Upper lobe of left lung (tissue), 6 donors: ENCODE results near the gene AJAP1. TPM values are rescaled to one million over a fixed set of nuclear protein-coding genes. Genes with fewer than 3 reads are reported as not detected.

Experiments
- ATAC-seq, 2 donors: fragments of 200-7000 bp; cut with Tn5 transposase; one replicate each; pipeline ENCODE4 v1.9.1; 2022; ENCODE audit warnings: mild to moderate bottlenecking in 2 of 2, moderate library complexity in 2 of 2; ENCODE audit not compliant: low FRiP score in 2 of 2
- DNase-seq, 2 donors: peaks; one replicate each; pipeline ENCODE4 v3.0.0-alpha.2; 2019 to 2020
- H3K27ac ChIP-seq, 4 donors: fragments of 200-600 bp; sonication (generic); one replicate each; pipeline ENCODE4 v1.5.1; 2016 to 2019
- H3K27me3 ChIP-seq, 4 donors: fragments of 200-600 bp; sonication (generic); one replicate each; pipeline ENCODE4 v1.5.1; 2017 to 2019
- H3K36me3 ChIP-seq, 4 donors: fragments of 200-600 bp; sonication (generic); one replicate each; pipeline ENCODE4 v1.5.1; 2016 to 2019
- H3K4me1 ChIP-seq, 4 donors: fragments of 200-600 bp; sonication (generic); one replicate each; pipeline ENCODE4 v1.5.1; 2018 to 2019
- H3K4me3 ChIP-seq, 4 donors: fragments of 200-600 bp; sonication (generic); one replicate each; pipeline ENCODE4 v1.5.1; 2017 to 2019; ENCODE audit warnings: mild to moderate bottlenecking in 2 of 4, moderate library complexity in 1 of 4
- H3K9me3 ChIP-seq, 4 donors: fragments of 200-600 bp; sonication (generic); one replicate each; pipeline ENCODE4 v1.5.1; 2018 to 2019
- EP300 ChIP-seq, 4 donors: sonication (generic); formaldehyde crosslinking; IDR thresholded peaks; one replicate each; pipeline ENCODE4 v1.5.1; 2017; ENCODE audit warnings: antibody characterized with exemption in 4 of 4, control low read depth in 2 of 4
- POLR2A ChIP-seq, 4 donors: fragments of 450-650 bp; IDR thresholded peaks; one replicate each; pipeline ENCODE4 v1.5.1; 2016 to 2017; ENCODE audit warnings: antibody characterized with exemption in 4 of 4, mild to moderate bottlenecking in 2 of 4
- POLR2AphosphoS5 ChIP-seq, 2 donors: sonication (generic); formaldehyde crosslinking; IDR thresholded peaks; one replicate each; pipeline ENCODE4 v1.5.1; 2017; ENCODE audit warnings: antibody characterized with exemption in 2 of 2
- WGBS, 2 donors: methylation state at CpG; one replicate each; pipeline ENCODE4 v1.1.5; 2017 to 2018; 5-methylcytosine and 5-hydroxymethylcytosine counted together
- total RNA-seq, 6 donors: library from RNA; depleted of rRNA in 4 of 6; stranded (reverse); fragments of >200 nt in 4 of 6; gene quantifications; one replicate each; pipeline versions ENCODE4 v1.1.0 to v1.2.1, GENCODE V29; 2016 to 2021
- TF ChIP-seq, protein P1 (sequence below), 6 experiments: fragments of 450-650 bp in 4 of 6; fragments of 200-600 bp in 2 of 6; sonication (generic) in 2 of 6; IDR thresholded peaks; one replicate each; pipeline ENCODE4 v1.5.1; 2016 to 2019; ENCODE audit warnings: antibody characterized with exemption in 6 of 6
- donor health status: DM: no; HTN: no; CAD: no; lungs with moderate emphysema.
- donor health status: DM: no; HTN: yes; CAD: no; lungs with severe emphysema.

AJAP1 gene
- total RNA-seq, 6 donors from 2014 or later: 0.54 to 4.6 (median 2.9) TPM

GRCh38 chr1:4772294-4773010 is 118.0 kb downstream of the AJAP1 start:
- peak in 1 of 2 donors; percentile 68 for DNase-seq
- no peak for ATAC-seq
- WGBS, 2 donors: 70 to 82% methylated on average over 20 to 37 of the region's 37 CpGs
- H3K4me1 ChIP-seq: no peaks in the 10 kb centered on the region
- H3K27ac ChIP-seq: no peak overlapping the region
- TF ChIP-seq, protein P1, sequence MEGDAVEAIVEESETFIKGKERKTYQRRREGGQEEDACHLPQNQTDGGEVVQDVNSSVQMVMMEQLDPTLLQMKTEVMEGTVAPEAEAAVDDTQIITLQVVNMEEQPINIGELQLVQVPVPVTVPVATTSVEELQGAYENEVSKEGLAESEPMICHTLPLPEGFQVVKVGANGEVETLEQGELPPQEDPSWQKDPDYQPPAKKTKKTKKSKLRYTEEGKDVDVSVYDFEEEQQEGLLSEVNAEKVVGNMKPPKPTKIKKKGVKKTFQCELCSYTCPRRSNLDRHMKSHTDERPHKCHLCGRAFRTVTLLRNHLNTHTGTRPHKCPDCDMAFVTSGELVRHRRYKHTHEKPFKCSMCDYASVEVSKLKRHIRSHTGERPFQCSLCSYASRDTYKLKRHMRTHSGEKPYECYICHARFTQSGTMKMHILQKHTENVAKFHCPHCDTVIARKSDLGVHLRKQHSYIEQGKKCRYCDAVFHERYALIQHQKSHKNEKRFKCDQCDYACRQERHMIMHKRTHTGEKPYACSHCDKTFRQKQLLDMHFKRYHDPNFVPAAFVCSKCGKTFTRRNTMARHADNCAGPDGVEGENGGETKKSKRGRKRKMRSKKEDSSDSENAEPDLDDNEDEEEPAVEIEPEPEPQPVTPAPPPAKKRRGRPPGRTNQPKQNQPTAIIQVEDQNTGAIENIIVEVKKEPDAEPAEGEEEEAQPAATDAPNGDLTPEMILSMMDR (IDR thresholded peaks at IDR 0.05): no peak
- TF ChIP-seq POLR2AphosphoS5 (IDR thresholded peaks at IDR 0.05): no peak
- H3K9me3 ChIP-seq: no peaks in the 10 kb centered on the region
- no peaks in the 10 kb centered on the region for H3K27me3 ChIP-seq
- H3K36me3 ChIP-seq: no peaks in the 10 kb centered on the region
- H3K4me3 ChIP-seq: no peak overlapping the region

DNA sequence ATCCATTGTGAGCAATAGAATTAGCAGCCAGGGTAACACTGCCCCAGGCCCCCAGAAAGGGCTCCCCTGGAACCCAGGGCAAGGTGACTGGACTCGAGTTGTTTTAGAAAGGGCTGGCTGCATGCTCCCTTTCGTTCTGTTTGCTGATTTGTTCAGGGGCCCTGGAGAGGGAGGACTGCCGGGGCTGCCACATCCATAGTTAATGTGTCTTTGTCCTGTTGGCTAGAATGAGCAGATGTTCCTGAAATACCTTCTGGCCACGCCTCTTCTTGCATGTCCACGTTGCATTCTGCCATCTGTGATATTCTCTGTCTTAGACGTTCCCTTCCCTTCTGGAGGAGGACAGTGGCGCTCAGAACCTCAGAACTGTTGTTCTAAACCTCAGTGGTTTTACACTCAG is 118.8 kb downstream of the AJAP1 start:
- ATAC-seq (no peak), DNase-seq (no peak)
- 66 to 73% methylated on average over 5 to 7 of the region's 7 CpGs for WGBS, 2 donors
- TF ChIP-seq EP300 (IDR thresholded peaks at IDR 0.05): no peak
- Histone ChIP-seq H3K4me1 (peaks cover 0 to 3% (median under 1%) of the 10 kb centered on the region in 4 donors), H3K27ac (no peak overlapping the region), H3K36me3 (no peaks in the 10 kb centered on the region), H3K4me3 (no peak overlapping the region), H3K9me3 (no peaks in the 10 kb centered on the region), H3K27me3 (no peaks in the 10 kb centered on the region)

GRCh38 chr1:4775506-4775905 is 121.1 kb downstream of the AJAP1 start:
- no peak for ATAC-seq
- Histone ChIP-seq H3K9me3 (no peaks in the 10 kb centered on the region), H3K27ac (no peak overlapping the region), H3K4me3 (no peak overlapping the region), H3K4me1 (peaks cover 0 to 9% (median 4%) of the 10 kb centered on the region in 4 donors), H3K36me3 (no peaks in the 10 kb centered on the region), H3K27me3 (no peaks in the 10 kb centered on the region)
- WGBS, 2 donors: 76 to 80% methylated on average over 9 of the region's 9 CpGs
- TF ChIP-seq POLR2A (IDR thresholded peaks at IDR 0.05) (no peak), POLR2AphosphoS5 (IDR thresholded peaks at IDR 0.05) (no peak), EP300 (IDR thresholded peaks at IDR 0.05) (no peak)
- TF ChIP-seq, protein P1 (IDR thresholded peaks at IDR 0.05): no peak
- no peak for DNase-seq

DNA sequence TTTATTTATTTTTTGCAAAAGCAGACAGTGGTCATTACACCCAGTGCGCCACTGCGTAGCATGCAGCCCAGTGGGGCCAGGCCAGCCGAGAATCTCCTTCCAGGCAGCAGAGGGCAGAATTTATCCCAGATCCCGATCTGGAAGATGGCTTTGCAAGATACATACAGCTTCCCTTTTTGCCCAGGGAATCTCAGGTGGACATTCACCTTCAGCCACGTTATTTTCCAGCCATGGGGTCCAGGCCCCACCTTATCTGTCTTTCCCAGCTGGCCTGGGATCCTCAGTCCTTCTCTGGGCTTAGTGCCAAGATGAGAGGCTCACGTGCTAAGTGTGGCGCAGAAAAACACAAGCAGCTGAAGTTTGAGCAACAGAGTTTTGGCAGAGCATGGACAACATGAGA is 123.6 kb downstream of the AJAP1 start:
- ATAC-seq: no peak
- H3K36me3 ChIP-seq: no peaks in the 10 kb centered on the region

DNA sequence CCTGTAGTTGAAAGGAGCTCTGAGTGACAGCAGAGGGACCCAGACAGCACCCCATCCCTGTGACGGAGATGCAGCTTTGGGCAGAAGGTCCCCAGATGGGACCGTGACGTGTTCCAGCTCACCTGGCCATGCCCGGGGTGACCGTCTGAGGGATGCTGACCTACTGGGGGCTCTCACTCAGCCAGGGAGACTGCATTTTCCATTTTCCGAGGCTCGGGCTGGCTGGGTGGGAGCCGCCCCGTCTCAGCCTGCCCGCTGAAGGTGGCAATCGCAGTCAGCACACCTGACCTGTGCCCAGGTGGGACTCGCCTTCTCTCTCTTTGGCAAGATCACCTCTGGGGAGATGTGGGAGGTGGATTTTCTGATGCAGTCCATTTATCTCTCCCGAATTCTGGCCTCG is 127.2 kb downstream of the AJAP1 start:
- Histone ChIP-seq H3K4me1 (peaks cover 0 to 9% (median 4%) of the 10 kb centered on the region in 4 donors), H3K27me3 (no peaks in the 10 kb centered on the region), H3K27ac (no peak overlapping the region), H3K9me3 (no peaks in the 10 kb centered on the region), H3K36me3 (no peaks in the 10 kb centered on the region), H3K4me3 (no peak overlapping the region)
- ATAC-seq: no peak
- WGBS, 2 donors: 85% methylated on average over 14 of the region's 14 CpGs; no CpG with 5 or more reads in 1 of the 2 donors
- DNase-seq: no peak
- TF ChIP-seq, protein P1 (IDR thresholded peaks at IDR 0.05): no peak
- TF ChIP-seq EP300 (IDR thresholded peaks at IDR 0.05) (no peak), POLR2AphosphoS5 (IDR thresholded peaks at IDR 0.05) (no peak), POLR2A (IDR thresholded peaks at IDR 0.05) (no peak)

More for the DNA sequence above, 123.6 kb downstream of the AJAP1 start:
- Histone ChIP-seq H3K27me3 (no peaks in the 10 kb centered on the region), H3K27ac (no peak overlapping the region), H3K4me3 (no peak overlapping the region), H3K9me3 (no peaks in the 10 kb centered on the region), H3K4me1 (peaks cover 0 to 9% (median 4%) of the 10 kb centered on the region in 4 donors)
- no peak for DNase-seq
- 33 to 38% methylated on average over 7 of the region's 7 CpGs for WGBS, 2 donors
- TF ChIP-seq, protein P1 (IDR thresholded peaks at IDR 0.05): peak in 2 of 6 experiments; percentile 25 to 31
- TF ChIP-seq EP300 (IDR thresholded peaks at IDR 0.05): no peak
- no peak for TF ChIP-seq POLR2AphosphoS5 (IDR thresholded peaks at IDR 0.05)
